Peyer's patch (tissue), 4 donors: ENCODE measurements around the gene VRK1. TPM values are rescaled to one million over a fixed set of nuclear protein-coding genes. Genes with fewer than 3 reads are reported as not detected.

Experiments
- DNase-seq, 3 donors: peaks; one replicate each; pipeline ENCODE4 v3.0.0-alpha.2; 2017 to 2019
- H3K27ac ChIP-seq, 4 donors: fragments of 200-600 bp; sonication (generic); one replicate each; pipeline ENCODE4 v1.5.1; 2016 to 2019
- H3K27me3 ChIP-seq, 2 donors: fragments of 200-600 bp; sonication (generic); one replicate each; pipeline ENCODE4 v1.5.1; 2019
- H3K36me3 ChIP-seq, 3 donors: fragments of 200-600 bp; sonication (generic); one replicate each; pipeline ENCODE4 v1.5.1; 2016 to 2019
- H3K4me1 ChIP-seq, 4 donors: fragments of 200-600 bp; sonication (generic); one replicate each; pipeline ENCODE4 v1.5.1; 2016 to 2019
- H3K4me3 ChIP-seq, 4 donors: fragments of 200-600 bp; sonication (generic); 1 replicate in 3 of 4; 2 replicates in 1 of 4; pipeline ENCODE4 v1.5.1; 2016 to 2019; ENCODE audit warnings: mild to moderate bottlenecking in 1 of 4
- H3K9me3 ChIP-seq, 4 donors: fragments of 200-600 bp; sonication (generic); one replicate each; pipeline ENCODE4 v1.5.1; 2016 to 2019; ENCODE audit warnings: mild to moderate bottlenecking in 1 of 4
- CTCF ChIP-seq, 6 experiments: fragments of 450-650 bp in 4 of 6; fragments of 200-600 bp in 2 of 6; sonication (generic) in 1 of 6; IDR thresholded peaks; one replicate each; pipeline ENCODE4 v1.5.1; 2017 to 2019; ENCODE audit warnings: antibody characterized with exemption in 6 of 6, mild to moderate bottlenecking in 3 of 6, moderate library complexity in 1 of 6
- POLR2A ChIP-seq, 2 donors: fragments of 450-650 bp; IDR thresholded peaks; one replicate each; pipeline ENCODE4 v1.5.1; 2017; ENCODE audit warnings: antibody characterized with exemption in 2 of 2, mild to moderate bottlenecking in 2 of 2, moderate library complexity in 2 of 2
- total RNA-seq, 4 donors: library from RNA; depleted of rRNA; stranded (reverse); fragments of >200 nt; gene quantifications; one replicate each; pipeline ENCODE4 v1.1.0, GENCODE V29; 2016

The VRK1 gene
- total RNA-seq, 4 donors from 2014 or later: 6.6 to 54.5 (median 8.3) TPM

- Histone ChIP-seq H3K9me3 (no peaks in the 10 kb centered on the region), H3K27me3 (no peaks in the 10 kb centered on the region), H3K4me1 (no peaks in the 10 kb centered on the region), H3K27ac (no peak overlapping the region), H3K36me3 (no peaks in the 10 kb centered on the region), H3K4me3 (no peak overlapping the region)
- no peak for DNase-seq
- TF ChIP-seq CTCF (IDR thresholded peaks at IDR 0.05) (no peak), POLR2A (IDR thresholded peaks at IDR 0.05) (no peak)
Observed at GRCh38 chr14:96851694-96852381, 54.7 kb downstream of the VRK1 start.

- H3K4me3 ChIP-seq: no peak overlapping the region
- H3K9me3 ChIP-seq: no peaks in the 10 kb centered on the region
- H3K4me1 ChIP-seq: no peaks in the 10 kb centered on the region
- no peaks in the 10 kb centered on the region for H3K36me3 ChIP-seq
- peak in 1 of 3 donors; percentile 48 for DNase-seq
- no peak for TF ChIP-seq POLR2A (IDR thresholded peaks at IDR 0.05)
- peak in 5 of 6 experiments; percentile 59 to 69 (median 66) for TF ChIP-seq CTCF (IDR thresholded peaks at IDR 0.05)
- no peak overlapping the region for H3K27ac ChIP-seq
- no peaks in the 10 kb centered on the region for H3K27me3 ChIP-seq
Observed at GRCh38 chr14:96852823-96853422, 55.7 kb downstream of the VRK1 start.

- TF ChIP-seq CTCF (IDR thresholded peaks at IDR 0.05) (no peak), POLR2A (IDR thresholded peaks at IDR 0.05) (no peak)
- no peak overlapping the region for H3K4me3 ChIP-seq
Observed at GRCh38 chr14:96858643-96859042, 61.5 kb downstream of the VRK1 start.

GRCh38 chr14:96861568-96862310 is 64.6 kb downstream of the VRK1 start:
- DNase-seq: no peak
- no peaks in the 10 kb centered on the region for H3K4me1 ChIP-seq
- no peaks in the 10 kb centered on the region for H3K9me3 ChIP-seq
- TF ChIP-seq POLR2A (IDR thresholded peaks at IDR 0.05): no peak
- no peak for TF ChIP-seq CTCF (IDR thresholded peaks at IDR 0.05)
- no peaks in the 10 kb centered on the region for H3K36me3 ChIP-seq
- H3K4me3 ChIP-seq: no peak overlapping the region
- no peaks in the 10 kb centered on the region for H3K27me3 ChIP-seq
- no peak overlapping the region for H3K27ac ChIP-seq

More at GRCh38 chr14:96858643-96859042, 61.5 kb downstream of the VRK1 start:
- H3K4me1 ChIP-seq: no peaks in the 10 kb centered on the region
- no peaks in the 10 kb centered on the region for H3K36me3 ChIP-seq
- no peaks in the 10 kb centered on the region for H3K27me3 ChIP-seq
- H3K9me3 ChIP-seq: no peaks in the 10 kb centered on the region
- H3K27ac ChIP-seq: no peak overlapping the region
- no peak for DNase-seq

GRCh38 chr14:96863327-96863985 is 66.3 kb downstream of the VRK1 start:
- H3K4me3 ChIP-seq: no peak overlapping the region
- H3K27me3 ChIP-seq: no peaks in the 10 kb centered on the region
- H3K9me3 ChIP-seq: no peaks in the 10 kb centered on the region
- no peak for TF ChIP-seq CTCF (IDR thresholded peaks at IDR 0.05)
- TF ChIP-seq POLR2A (IDR thresholded peaks at IDR 0.05): no peak
- no peak overlapping the region for H3K27ac ChIP-seq
- H3K4me1 ChIP-seq: no peaks in the 10 kb centered on the region
- DNase-seq: no peak
- H3K36me3 ChIP-seq: no peaks in the 10 kb centered on the region
